CD4-positive, alpha-beta T cell treated with Interleukin-15 for 4 hours (primary cell): ENCODE data around the gene MPST.
A peak's percentile ranks its signal among the peaks of the same experiment; 100 is the strongest.
"Not testable (repeated sequence)": the region's sequence is repeated elsewhere in the genome, so short reads cannot be mapped to it uniquely, and the experiment has no call there.

Experiments used
- DNase-seq: peaks from one replicate; pipeline ENCODE4 v3.0.0-alpha.2; 2020; ENCODE audit warnings: low spot score

The MPST gene

DNA sequence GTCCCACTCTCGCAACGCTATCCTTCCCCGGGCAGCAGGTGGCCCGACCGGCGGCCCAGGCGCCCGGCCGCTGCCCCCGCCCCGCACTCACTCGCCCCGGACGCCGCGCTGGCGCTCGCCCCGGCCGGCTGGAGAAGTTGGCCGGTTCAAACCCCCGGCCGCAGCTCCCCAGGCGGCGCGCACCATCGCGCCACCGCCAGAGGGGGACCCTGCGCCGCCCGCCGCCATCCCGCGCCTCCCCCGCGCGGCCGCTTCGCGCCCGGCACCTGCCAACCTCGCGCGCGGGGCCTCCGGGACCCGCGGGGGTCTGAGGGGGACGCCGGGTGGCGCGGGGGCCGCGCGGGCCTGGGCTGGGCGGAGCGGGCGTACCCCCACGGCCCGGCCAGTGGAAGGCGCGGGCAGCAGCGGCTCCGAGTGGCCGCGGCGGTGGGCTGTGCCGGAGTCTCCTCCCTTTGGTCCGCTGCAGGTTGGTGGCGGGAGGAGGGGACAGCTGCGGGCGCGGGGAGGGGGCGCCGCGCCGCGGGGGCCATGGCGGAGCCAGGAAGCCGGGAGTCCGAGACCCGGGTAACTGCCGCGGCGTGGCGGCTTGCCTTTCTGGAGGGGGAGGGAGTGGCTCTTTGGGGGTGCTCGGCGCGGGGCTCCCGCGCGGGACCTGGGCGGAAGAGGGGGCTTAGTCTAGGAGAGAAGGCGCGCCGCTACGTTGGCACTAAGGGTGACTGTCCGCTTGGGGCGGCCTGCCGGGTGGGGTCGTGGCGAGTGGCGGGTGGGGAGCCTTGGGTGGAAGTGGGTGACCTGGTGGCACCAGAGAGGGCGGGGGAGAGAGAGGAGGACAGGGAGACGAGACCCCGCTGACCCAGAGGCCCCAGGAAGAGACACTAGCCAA is at the start of gene MPST, which contains the start of gene TST:
Gene MPST, plus strand, starts transcription at position 434 of the 883 bp plus-strand sequence. Its CDS starts 95 bp downstream, at position 529.
Gene TST, minus strand, starts transcription at position 139 of the 883 bp plus-strand sequence. CDS start 715 bp downstream, outside the sequence.
- peak; percentile 29 for DNase-seq

DNA sequence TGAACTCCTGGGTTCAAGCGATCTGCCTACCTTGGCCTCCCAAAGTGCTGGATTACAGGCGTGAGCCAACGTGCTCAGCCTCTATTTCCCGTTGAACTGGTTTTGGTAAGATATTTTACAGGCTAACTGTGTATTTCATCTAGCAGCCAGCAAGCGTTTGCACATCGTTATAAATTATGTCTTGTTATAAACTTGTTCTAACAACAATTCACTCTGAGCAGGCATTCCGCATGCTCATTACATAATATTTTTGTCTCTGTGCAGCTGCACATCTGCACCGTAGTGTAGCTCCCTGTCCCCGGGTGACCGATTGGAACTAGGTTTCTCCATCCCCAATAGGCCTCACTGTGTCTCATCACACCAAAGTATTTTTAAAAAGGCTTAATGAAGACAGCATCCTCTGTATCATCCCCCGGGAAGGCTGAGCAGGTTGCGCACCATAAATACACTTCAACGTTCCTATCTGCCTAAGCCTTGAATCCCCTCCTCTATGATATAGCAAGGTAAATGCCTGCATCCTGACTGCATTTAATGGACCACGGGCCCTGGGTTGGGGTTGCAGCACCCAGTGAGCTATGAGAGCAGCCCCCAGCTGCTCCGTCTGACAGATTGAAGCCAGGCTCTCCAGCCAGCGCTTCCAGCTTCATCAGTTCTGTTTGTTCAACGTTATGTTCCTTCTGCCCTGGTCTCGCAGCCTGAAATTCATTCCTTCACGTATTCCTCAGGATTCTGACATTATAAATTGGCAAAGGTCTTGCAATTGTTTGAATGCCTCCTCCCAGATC is 48.0 kb upstream of the MPST start:
- DNase-seq: no peak

- DNase-seq: no peak
Measured at GRCh38 chr22:36976606-36977005, 42.9 kb upstream of the MPST start.

- DNase-seq: peak; percentile 77
Measured at GRCh38 chr22:36977401-36977861, 42.1 kb upstream of the MPST start.

GRCh38 chr22:36977947-36978660 is 41.4 kb upstream of the MPST start:
- peak; percentile 89 for DNase-seq

- no peak for DNase-seq
Measured at GRCh38 chr22:36979016-36979910, 40.3 kb upstream of the MPST start.

- no peak for DNase-seq
Measured at GRCh38 chr22:36981247-36981775, 38.2 kb upstream of the MPST start.

DNA sequence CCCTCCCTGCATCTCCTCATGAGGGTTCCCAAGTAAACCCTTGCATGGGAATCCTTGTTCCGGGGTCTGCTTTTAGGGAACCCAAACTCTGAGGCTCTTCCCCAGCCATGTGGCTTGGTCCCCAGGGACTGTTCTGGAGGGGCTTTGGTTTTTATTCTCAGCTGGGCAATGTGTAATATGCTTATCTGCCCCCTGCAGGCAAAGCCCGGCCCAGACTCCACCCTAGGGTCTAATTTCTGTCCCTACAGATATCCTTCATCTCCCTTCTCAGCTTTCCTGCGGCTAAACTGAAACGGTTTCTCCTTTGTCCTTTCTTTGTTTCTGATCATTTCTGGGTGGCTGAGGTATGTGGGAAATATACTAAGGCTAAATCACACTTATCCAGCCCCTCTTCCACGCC is 37.4 kb upstream of the MPST start:
- DNase-seq: no peak

DNA sequence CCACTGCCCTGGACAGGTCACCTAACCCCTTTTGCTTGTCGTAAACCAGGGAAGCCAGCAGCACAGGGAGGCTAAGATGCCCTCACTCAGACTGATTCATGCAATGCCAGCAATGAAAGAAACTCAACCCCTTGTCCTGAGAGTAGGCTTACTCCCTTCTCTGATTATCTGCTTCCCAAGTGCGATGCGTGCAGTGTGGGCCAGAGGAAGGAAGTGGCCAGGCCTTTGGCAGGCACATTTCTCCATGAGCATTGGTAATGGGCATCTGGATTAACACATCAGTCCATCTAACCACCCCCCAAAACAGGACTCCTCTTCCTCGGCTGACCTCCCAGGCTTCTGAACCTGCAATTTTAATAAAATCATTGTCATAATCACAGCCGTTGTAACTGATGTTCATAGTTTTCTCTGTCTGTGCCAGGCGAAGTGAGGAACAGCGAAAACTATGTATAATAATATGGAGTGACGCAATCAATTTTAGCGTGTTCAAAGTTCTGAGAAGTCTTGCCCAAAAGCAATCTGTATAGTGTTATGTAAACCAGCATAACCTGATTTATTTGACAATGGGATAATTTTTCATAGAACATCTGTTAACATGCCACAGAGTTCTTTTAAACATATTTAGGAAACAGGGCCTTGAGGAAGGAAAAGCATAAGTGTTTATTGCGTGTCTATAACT is 34.2 kb upstream of the MPST start:
- no peak for DNase-seq

GRCh38 chr22:36986242-36986821 is 33.2 kb upstream of the MPST start:
- DNase-seq: peak; percentile 8

- DNase-seq: no peak
Measured at GRCh38 chr22:36988075-36988832, 31.3 kb upstream of the MPST start.

DNA sequence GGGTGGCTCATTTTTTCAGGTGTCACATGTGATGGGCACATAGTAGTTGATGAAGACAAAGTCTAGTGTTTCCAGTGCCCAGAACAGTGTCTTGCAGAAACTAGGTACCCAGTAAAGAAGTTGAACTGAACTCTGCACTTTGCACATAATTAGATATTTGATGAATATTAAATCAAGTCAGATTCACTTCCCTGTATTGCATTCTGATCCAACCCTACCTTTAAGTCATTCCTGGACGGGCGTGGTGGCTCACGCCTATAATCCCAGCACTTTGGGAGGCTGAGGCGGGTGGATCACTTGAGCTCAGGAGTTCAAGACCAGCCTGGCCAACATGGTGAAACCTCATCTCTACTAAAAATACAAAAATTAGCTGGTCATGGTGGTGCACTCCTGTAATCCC is 30.5 kb upstream of the MPST start:
- not testable (repeated sequence) for DNase-seq

- no peak for DNase-seq
Measured at GRCh38 chr22:36990457-36990856, 29.1 kb upstream of the MPST start.

DNA sequence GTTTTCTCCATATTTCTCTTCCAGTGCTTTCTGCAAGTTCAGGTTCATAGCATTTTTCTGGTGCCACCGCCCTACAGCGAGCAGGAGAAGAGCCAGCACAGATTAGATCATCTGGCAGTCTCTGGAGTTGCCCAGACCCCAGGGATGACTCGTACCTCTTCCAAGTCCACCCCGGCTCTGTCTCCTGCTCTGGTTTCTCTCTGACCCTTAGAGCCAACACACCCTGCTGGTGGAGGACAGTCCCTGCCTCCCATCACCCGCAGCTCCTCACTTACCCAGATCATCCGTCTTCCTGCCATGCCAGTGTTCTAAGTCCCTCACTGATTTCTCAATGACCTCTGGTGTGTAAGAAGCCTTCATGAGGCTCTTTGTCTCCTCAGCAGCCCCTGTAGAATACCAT is 28.3 kb upstream of the MPST start:
- DNase-seq: no peak

DNA sequence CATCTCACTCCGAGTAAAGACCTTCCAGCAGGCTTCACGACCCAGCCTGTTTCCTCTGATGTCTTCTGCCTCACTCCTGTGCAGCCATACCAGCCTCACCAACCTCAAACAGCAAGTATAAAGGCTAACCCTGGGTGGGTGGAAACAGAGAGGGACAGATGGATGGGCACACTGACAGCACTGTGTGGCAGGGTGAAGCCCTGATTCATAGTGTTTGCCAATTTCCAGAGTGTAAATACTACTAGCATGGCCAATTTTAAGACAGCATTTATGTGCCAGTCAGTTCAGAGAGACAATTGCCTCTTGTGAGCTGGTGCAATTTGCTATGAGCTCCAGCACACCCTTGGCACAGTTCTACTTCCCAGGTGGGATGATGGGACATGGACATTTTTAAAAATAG is 21.8 kb upstream of the MPST start:
- no peak for DNase-seq

DNA sequence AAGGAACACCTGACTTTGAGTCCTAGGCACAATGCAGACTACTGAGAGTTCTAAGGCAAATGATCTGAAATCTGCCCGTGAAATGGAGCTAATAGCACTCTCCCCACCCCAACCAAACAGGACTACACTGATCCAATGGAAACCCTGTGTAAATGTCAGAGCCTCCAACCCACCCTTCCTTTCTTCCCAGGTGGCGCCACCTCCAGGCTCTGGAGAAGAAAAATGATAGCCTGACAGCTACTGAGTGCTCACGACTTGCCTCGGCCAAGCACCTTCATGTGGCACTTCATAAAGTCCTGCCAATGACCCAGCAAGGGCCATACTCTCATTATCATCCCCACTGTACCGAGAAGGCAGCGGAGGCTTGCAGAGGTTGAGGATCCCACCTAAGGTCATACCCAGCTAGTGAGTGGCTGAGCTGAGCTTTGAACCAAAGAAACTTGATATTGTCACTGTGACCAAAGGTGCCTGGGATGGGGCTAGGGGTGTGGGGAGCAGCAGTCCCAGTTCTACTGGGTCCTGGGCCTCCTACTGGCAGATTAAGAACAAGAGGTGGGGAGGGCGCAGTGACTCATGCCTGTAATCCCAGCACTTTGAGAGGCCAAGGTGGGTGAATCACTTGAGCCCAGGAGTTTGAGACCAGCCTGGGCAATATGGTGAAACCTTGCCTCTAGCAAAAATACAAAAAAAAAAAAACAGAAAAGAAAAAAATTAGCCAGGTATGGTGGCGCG is 20.8 kb upstream of the MPST start:
- no peak for DNase-seq

DNA sequence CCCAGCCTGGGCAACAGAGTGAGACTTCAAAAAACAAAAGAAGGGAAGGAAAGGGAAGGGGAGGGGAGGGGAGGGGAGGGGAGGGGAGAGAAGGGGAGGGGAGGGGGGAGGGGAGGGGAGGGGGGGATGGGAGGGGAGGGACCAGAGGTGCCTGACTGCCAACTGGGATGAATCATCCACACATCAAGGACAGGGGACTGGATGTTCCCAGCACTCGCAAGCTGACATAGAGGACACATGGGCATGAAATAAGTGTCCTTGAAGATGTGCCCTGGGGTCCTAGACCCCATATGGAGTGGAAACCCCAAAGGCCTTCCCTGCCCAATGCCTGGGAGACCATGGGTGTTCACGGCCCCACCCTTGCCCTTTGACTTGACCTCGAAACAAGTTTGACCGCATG is 20.1 kb upstream of the MPST start:
- DNase-seq: no peak
